GM19240 (cell line): ENCODE results near the gene HSPB2.
"Not testable (repeated sequence)": the region's sequence is repeated elsewhere in the genome, so short reads cannot be mapped to it uniquely, and the experiment has no call there.

Experiments
- DNase-seq: peaks from one replicate; pipeline ENCODE4 v3.0.0; 2011; ENCODE audit warnings: low spot score; ENCODE audit not compliant: insufficient read length

Gene HSPB2, protein sequence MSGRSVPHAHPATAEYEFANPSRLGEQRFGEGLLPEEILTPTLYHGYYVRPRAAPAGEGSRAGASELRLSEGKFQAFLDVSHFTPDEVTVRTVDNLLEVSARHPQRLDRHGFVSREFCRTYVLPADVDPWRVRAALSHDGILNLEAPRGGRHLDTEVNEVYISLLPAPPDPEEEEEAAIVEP

DNA sequence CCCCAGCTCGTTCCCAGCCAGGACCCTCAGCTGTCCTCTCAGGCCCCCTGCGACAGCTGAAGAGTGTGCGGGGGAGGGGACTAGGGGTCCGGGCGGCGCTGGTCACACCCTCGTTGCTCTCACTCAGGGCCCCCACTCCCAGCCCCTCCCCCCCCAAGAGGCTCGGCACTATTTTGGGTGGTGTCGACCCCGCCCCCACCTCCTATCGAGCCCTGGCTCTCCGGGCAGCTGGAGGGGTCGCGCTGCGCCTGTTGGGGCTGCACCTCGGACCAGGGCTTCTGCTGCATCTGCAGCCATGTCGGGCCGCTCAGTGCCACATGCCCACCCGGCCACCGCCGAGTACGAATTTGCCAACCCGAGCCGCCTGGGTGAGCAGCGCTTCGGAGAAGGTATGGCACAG lies at the start of gene HSPB2:
HSPB2 (plus strand) TSS at position 200 of the 400 bp plus-strand sequence; CDS start at position 296, 96 bp downstream.
- no peak for DNase-seq

DNA sequence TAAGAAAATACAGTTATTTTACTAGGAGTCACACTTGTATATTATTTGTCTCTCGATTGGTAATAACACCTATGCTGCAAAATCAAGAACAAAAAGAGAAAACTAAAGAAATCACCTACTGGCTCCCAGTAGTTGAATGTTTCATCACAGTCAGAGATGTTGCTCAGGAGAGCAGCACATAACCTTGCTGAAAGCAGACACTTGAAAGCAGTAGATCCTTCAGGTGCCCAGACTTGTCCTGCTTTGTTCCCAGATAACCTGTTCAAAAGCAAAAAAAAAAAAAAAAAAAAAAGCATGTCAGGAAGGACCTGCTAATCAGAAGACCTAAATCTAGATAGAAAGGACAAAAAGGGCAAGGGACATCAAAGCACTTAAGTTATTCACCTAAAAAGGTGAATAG lies 42.4 kb upstream of the HSPB2 start:
- DNase-seq: no peak

DNA sequence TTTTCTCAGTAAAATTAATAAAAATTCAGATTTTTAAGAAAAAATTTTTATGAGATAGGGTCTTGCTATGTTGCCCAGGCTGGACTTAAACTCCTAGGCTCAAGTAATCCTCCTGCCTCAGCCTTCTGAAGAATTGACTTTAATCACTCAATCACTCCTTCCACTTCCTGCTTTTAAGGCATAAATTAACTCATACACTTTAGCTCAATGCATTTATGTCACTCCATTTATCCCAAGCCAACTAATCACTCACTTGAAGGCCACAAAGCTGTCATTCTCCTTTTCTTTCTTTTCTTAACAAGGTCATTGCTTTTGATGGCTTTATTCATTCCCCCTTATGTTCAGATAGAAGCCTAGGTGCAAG lies 42.0 kb upstream of the HSPB2 start:
- DNase-seq: no peak

DNA sequence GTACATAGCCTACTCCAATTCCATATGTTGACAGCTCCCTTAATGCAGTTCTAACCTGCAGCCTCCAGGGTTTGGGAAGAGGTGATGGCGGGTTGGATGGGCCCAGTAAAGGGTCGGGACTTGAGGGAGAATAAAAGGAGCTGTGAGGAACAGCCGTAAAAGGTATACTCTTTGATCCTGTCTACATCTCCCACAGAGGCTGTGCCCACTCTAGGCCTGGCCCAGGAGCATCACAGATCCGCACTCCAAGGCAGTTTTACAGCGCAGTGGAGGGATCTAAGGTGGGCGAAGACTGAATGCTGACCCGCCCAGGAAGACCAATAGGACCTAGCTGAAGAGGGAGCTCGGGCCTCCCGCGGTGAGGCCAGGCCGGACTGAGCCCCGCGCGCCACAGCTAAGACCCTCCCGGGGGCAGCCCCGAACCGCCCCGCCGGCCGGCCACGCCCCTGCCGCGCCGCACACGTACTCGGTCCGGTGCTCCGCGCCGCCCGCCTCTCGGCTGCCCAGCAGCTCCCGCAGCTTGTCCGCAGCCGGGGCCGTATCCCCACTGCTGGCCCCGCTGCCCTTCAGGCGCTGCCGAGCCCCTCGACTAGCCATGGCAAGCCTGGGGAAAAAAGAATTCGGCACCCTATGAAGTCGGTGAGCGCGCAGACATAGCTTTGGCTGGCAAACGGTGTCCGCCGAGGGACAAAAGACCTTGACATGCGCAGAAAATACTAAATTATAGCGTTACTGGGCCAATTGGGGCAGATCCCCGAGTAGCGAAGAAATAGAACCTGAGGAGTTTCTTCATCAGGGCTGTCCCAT lies 41.4 kb upstream of the HSPB2 start, which contains the start of gene ALG9:
ALG9 (minus strand) TSS at position 696 of the 807 bp plus-strand sequence; CDS start at position 597, 99 bp downstream.
- peak; percentile 55 for DNase-seq

DNA sequence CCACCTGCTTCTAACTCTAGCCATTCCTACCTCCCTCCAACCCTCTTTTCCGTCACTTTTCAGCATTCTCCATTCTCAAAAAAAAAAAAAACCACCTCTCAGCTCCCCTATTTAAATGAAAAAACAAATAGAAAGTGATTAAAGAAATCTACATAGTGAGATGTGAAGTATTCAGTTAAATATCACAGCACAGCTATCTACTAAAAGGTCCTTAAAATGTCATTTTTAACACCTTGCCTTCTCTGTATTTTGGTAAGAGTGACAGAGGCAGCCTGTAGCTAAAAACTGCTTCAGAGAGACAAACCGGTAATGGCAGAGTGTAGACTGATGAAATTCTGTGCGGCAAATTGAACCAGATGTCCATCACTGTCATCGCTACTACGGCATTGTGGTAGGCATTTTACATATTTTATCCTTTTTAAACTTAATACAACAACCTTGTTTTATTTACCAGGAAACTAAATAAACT lies 40.8 kb upstream of the HSPB2 start:
- DNase-seq: no peak

DNA sequence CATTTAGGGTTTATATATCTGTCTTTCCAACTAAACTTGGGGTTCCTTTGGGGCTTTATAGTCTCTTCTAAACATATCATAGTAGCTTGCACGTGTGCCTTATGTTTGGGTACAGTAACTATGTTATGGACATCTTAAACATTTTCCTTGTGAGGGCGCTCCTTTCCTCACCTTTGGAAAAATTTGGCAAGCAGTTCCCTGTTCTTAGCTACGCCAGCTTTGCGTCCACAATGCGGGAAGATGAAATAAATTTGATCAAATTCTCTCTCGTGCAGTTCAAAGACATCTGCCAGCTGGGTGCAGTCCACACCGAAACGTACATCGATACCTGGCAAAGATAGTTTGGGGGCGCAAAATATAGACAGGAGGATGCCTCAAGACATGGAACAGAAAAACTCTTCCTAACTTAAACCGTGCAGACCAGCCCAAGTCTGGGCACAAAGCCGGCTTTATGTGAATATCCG lies 34.1 kb upstream of the HSPB2 start:
- DNase-seq: no peak

DNA sequence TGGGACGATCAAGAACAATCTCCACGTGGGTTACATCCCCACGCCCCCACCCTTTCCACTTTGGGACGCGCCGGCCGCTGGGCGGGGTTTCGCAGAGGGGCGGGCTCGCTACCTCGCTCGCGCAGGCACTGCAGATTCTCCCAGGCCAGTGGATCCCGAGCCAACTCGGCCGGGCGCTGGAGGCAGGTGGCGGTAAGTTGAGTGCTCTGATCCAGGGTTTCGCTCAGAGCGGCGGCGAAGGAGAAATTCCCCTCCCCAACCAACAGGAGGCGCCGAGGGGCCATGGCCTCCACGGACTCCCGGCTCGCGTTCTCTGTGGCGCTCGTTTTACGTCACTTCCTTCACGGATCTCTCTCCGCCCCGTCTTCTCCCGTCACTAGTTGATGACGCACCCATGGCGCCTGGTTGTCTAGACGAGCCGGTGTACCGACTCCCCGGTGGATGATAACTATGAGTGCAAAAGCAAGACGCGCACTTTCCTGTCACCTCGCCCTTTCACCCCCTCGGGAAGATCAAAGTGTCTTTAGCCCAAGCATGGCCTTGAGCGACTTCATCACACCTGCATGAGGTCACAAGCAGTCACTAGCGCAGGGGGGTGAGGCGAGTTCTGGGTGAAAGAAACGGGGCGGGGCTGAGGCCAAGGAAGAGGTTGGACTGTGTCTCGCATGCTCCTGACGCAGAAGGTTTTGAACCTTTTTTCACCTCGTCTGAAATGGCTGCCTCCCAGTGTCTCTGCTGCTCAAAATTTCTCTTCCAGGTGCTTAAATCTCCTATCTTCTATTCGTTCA lies 33.5 kb upstream of the HSPB2 start, which contains the start of the genes CFAP68 and FDXACB1:
CFAP68 (plus strand) TSS at position 693 of the 788 bp plus-strand sequence; CDS start at position 713, 20 bp downstream.
FDXACB1 (minus strand) TSS at position 317 of the 788 bp plus-strand sequence; CDS start at position 284, 33 bp downstream.
- peak; percentile 80 for DNase-seq

DNA sequence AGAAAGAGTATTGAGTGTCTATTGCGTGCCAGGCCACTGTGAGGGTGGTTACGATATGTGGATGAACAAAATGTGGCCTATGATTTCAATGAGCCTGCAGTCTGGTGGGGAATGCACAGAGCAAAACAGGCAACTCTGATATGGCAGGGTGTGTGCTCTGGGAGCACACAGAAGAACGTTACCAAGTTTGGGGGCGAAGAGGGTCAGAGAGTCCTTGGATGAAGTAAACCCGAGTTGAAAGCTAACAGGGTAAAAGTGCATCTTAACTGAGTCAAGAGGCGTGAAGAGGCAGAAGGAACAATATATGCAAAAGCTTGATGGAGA lies 32.9 kb upstream of the HSPB2 start:
- DNase-seq: no peak

DNA sequence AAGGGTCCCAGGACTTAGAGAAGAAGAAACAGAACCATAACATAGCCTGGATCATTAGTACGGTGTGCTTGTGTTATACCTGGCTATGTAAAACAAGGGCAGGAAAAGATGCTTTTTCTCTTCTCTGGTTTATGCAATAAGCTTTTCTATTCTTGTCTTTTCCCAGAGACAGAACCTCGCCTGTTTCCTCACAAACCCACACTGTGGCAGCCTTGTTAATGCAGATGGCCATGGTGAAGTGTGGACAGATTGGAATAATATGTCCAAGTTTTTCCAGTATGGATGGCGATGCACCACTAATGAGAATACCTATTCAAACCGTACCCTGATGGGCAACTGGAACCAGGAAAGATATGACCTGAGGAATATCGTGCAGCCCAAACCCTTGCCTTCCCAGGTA lies 30.3 kb upstream of the HSPB2 start:
- no peak for DNase-seq

DNA sequence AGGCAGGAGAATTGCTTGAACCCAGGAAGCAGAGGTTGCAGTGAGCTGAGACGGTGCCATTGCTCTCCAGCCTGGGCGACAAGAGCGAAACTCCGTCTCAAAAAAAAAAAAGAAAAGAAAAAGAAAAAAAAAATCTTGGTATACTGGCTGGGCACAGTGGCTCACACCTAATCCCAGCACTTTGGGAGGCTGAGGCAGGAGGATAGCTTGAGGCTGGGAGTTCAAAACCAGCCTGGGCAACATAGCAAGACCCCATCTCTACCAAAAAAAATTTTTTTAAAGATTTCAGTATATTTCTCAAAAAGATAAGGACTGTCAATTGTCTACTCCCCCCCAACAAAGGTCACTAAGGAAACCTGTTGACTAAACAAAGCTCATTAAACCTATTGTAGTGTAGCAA lies 27.5 kb upstream of the HSPB2 start:
- not testable (repeated sequence) for DNase-seq

DNA sequence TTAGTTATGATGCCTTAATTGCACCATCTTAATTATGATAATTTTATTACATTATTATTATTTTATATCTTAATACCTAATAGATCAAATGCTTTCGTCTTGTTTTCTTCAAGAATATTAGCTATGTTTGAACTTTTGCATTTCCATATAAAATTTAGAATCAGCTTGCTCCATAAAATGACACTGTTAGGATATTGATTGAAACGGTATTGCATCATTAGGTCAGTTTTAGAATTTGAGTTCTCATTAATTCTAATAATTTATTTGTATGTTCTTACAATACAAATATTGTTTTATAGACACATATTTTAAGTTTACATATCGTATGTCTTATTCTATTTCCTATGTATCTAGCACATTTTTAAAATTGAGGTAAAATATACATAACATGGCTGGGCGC lies 26.5 kb upstream of the HSPB2 start:
- DNase-seq: no peak

DNA sequence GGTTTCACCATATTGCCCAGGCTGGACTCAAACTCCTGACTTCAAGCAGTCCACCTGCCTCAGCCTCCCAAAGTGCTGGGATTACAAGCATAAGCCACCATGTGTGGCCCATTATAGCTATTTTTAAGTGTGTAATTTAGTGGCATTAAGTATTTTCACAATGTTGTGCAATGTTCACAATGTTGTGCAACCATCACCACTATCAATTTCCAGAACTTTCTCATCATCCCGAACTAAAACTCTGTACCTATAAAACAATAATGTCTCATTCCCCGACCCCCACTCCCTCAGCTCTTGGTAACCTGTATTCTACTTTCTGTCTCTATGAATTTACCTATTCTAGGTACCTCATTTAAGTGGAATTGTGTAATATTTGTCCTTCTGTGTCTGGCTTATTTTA lies 25.7 kb upstream of the HSPB2 start:
- no peak for DNase-seq

DNA sequence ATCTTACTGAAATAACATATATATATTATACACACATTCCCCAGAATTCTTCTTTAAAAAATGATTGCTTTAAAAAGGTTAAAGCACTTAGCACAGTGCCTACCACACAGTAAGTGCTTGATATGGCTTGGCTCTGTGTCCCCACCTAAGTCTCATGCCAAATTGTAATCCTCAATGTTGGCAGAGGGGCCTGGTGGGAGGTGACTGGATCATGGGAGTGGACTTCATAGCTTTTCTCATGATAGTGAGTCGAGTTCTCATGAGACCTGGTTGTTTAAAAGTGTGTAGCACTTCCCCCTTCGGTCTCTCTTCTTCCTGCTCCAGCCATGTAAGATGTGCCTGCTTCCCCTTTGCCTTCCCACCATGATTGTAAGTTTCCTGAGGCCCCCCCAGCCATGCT lies 7.1 kb upstream of the HSPB2 start:
- DNase-seq: no peak

DNA sequence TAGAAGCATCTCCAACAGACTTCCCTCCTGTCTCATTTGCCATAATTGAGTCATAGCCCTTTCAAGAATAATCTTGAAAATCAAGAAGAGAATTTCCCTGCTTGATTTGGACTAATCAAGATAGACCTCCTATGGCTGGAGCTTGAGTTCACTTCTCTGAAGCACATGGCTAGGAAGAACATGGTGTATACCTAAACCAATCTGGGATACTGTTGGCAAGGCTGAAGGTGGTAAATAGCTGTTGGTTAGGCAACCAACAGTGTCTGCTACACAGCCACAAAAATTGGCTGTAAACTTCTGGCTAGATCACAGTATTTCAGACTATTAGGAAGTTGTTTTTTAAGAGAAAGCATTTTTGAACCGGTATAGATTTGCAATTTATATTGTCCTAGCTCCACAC lies 5.9 kb upstream of the HSPB2 start:
- no peak for DNase-seq

DNA sequence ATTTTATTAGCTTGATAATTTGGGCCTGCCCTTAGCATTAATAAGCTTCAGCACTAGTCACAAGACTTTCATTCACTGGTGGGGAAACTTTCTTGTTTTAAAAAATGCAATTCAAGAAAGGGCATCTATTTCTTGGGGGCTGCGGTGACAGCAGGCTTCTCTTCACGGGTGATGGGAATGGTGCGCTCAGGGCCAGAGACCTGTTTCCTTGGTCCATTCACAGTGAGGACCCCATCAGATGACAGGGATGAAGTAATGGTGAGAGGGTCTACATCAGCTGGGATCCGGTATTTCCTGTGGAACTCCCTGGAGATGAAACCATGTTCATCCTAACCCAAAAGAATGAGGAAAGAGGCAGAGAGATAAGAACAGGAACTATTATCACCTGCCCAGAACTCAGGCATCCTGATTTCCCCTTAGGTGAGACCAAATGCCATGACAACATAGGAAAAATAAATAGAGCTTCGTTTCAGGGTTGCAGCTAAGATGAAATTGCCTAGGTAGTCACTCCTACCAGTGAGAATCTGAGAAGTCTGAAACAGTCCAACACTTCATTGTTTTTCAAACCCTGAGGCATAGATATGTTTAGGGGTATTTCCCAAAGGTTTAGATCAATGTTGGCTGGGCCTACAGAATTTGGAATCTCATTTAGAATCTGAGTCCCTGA lies 3.8 kb upstream of the HSPB2 start:
- no peak for DNase-seq

DNA sequence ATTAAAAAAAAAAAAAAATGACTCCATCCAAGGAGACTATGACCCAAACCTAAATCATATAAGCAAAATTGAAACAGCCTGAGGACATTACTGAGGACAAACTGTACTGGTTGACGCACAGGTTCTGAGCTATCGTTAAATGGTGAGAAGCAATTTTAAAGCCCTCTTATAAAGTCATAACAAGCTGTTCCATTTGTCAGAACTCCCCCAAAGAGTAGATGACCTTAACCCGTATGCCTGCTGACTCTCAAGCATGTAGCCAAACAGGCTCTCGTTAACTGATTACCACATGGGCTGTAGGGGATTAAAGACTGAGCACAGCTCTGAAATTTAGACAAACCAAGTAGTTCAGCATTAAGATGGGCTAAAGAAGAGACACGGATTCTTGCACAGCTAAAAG lies 3.2 kb upstream of the HSPB2 start:
- no peak for DNase-seq

DNA sequence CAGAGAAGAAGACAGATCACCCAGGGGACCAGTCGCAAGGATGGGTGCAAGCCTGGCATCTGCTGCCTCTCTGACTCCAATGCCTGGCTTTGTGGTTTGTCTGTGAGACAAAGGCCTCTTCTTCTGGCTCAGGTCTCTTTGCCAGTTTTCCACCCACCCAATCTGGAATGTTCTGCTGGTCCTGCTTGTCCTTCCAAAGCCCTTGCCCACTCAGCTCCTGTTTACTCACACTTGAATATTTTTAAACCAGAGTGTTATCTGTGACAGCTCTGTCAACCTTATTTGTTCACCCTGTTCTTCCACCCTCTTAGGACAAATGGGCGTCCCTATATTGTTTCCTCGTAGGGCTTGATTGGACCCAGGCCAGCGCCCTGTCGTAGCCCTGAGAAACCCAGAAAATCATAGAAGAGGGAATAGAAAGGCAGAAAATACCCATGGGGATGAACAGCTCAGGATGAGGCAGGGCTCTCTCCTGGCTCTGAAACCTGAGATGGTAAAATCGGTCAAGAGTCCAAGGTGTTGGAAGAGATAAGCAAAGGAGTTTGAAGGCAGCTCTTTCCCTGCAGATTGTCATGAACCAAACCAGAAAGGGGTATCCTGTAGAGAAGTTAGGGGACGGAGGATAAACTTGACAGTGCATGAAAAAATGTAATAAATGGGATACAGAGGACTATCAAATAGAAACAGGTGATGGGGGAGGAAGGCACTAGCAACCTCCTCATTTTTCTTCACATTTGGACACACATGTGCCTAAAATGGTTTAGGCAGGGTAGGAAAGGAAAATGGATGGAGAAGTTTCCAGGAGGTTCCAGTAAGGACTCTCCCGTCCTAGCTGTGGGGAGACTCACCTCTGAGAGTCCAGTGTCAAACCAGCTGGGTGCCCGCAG lies 1.6 kb upstream of the HSPB2 start:
- DNase-seq: no peak

DNA sequence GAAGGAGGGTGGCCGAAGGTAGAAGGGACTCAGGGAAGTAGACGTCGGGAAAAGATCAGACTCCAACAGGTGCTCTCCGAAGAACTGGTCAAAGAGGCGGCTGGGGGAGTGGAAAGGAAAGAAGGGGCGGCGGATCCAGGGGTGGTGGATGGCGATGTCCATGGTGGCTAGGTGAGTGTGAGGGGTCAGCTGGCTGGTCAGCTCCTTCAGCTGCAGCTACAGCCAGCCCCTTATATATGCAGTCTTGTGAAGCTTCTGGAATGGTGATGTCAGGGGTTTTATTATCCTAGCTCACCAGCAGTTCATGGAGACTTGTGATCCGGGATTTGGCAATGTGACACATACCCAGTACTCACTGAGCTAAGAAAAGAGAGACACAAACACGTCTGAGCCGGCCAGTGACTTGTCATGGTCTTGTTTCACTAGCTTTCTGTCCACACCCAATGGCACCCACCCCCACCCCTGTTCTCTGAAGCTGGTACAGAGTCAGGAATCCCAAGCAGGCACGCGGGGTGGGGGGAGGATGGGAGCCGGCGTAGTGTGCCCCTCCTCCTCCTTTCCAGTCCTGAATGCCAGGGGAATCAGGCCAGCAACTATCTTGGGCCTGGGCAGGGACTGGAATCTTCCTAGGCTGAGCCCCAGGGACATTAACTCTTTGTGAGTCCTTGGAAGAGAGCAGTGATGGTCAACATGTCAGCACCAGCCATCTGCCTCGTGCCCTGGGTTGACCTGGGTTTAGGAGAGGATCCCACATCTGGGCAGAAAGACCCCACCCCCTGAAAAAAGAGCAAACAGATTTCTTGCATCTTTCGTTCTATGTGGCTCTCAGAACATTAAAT lies 752 bp upstream of the HSPB2 start, which contains the start of gene CRYAB:
CRYAB (minus strand) TSS at position 208 of the 839 bp plus-strand sequence; CDS start at position 162, 46 bp downstream.
- DNase-seq: no peak
